Raji (cell line): ENCODE results near the gene SPTBN1.

Experiments
- POLR2A ChIP-seq: IDR thresholded peaks from 2 replicates; pipeline ENCODE4 v1.6.1; 2011; ENCODE audit warnings: low read depth, low read length, control low read depth; ENCODE audit not compliant: insufficient read depth

SPTBN1 gene

GRCh38 chr2:54618646-54619565, 162.8 kb downstream of the SPTBN1 start:
- no peak for TF ChIP-seq POLR2A

GRCh38 chr2:54619660-54620231, 163.6 kb downstream of the SPTBN1 start:
- no peak for TF ChIP-seq POLR2A

DNA sequence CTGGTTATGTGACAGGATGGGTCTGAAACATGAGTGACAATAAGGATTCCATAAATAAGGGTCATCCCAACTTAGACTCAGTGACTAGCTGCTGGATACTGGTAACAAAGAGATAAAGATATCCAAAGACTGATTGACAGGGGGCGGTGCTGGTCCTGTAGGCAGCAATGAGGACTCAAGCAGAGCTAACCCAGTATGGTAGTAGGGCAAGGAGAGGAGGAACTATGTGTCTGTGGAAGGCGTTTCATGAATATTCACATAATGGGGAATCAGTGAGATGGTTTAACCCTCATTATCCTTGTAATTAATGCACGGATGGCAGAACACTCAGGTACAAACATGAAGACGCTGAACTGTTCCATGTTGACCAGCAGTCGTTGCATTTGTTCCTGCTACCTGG, 164.8 kb downstream of the SPTBN1 start:
- TF ChIP-seq POLR2A, result no peak

GRCh38 chr2:54624591-54625071, 168.5 kb downstream of the SPTBN1 start:
- no peak for TF ChIP-seq POLR2A

- no peak for TF ChIP-seq POLR2A
Measured at GRCh38 chr2:54626131-54626530, 170.0 kb downstream of the SPTBN1 start.

GRCh38 chr2:54626884-54627283, 170.8 kb downstream of the SPTBN1 start:
- no peak for TF ChIP-seq POLR2A

- no peak for TF ChIP-seq POLR2A
Measured at GRCh38 chr2:54627973-54628372, 171.8 kb downstream of the SPTBN1 start.

DNA sequence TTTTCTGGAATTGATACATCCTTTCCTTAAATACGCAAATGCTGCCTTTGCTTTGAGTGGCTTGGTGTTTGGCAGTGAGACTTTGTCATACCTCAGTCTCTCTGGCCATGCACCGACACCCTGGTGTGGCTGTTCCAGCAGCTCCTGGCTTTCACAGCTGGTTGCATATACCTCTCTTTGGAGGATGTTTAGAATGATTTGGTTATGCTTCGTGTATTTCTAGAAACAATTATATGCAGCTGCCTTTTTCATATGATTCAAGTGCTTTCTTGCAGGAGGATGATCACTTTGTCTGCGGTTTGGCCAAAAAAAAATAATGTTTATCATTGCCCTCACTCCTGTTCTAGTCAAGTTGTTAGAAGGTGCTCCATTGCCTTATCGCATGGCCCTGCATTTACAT, 172.3 kb downstream of the SPTBN1 start:
- TF ChIP-seq POLR2A, result no peak

DNA sequence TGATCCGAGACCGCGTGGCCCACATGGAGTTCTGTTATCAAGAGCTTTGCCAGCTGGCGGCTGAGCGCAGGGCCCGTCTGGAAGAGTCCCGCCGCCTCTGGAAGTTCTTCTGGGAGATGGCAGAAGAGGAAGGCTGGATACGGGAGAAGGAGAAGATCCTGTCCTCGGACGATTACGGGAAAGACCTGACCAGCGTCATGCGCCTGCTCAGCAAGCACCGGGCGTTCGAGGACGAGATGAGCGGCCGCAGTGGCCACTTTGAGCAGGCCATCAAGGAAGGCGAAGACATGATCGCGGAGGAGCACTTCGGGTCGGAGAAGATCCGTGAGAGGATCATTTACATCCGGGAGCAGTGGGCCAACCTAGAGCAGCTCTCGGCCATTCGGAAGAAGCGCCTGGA, 172.8 kb downstream of the SPTBN1 start:
- TF ChIP-seq POLR2A, result no peak

DNA sequence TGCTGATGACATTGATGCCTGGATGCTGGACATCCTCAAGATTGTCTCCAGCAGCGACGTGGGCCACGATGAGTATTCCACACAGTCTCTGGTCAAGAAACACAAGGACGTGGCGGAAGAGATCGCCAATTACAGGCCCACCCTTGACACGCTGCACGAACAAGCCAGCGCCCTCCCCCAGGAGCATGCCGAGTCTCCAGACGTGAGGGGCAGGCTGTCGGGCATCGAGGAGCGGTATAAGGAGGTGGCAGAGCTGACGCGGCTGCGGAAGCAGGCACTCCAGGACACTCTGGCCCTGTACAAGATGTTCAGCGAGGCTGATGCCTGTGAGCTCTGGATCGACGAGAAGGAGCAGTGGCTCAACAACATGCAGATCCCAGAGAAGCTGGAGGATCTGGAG, 173.3 kb downstream of the SPTBN1 start:
- TF ChIP-seq POLR2A, result no peak

DNA sequence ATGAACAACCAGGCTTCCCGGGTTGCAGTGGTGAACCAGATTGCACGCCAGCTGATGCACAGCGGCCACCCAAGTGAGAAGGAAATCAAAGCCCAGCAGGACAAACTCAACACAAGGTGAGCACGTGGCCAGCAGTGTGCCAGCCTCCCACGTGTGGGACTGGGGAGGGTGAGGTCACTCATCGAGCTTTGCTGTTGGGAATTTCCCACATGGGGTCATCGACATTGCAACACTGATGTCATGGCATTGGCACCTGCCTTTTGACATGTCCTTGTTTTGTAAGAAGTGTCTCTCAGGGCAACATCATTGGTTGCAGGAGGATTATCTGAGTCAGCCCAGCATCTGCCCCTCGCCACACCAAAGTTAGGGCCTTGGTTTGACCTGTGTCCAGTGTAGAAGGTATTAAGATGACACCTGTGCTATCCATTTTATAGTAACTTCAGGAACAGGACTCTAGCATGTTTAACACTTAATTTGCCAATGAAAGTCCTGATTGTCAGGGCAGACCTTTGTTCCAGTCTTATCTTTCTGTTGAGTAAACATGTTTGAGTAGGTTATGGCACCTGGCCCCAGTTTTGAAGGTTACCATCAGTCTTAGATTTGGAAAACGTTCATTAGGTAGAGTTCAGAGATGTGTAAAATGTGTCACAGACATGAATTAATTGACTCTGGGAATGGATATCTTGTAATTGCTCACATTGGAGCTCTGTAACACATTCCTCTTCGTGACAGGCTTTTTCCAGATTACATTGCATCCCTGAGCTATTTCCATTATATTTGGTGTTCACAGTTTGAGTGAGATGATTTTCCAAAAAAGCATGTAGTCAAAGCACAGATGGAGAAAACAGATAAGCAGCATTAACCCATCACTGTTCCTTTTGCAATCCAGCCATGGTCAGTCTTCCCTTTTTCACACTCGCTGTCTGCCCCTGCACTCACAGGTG, 174.1 kb downstream of the SPTBN1 start:
- TF ChIP-seq POLR2A, result no peak

DNA sequence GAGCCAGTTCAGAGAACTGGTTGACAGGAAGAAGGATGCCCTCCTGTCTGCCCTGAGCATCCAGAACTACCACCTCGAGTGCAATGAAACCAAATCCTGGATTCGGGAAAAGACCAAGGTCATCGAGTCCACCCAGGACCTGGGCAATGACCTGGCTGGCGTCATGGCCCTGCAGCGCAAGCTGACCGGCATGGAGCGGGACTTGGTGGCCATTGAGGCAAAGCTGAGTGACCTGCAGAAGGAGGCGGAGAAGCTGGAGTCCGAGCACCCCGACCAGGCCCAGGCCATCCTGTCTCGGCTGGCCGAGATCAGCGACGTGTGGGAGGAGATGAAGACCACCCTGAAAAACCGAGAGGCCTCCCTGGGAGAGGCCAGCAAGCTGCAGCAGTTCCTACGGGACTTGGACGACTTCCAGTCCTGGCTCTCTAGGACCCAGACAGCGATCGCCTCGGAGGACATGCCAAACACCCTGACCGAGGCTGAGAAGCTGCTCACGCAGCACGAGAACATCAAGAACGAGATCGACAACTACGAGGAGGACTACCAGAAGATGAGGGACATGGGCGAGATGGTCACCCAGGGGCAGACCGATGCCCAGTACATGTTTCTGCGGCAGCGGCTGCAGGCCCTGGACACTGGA, 174.9 kb downstream of the SPTBN1 start:
- no peak for TF ChIP-seq POLR2A

GRCh38 chr2:54631755-54632154, 175.6 kb downstream of the SPTBN1 start:
- no peak for TF ChIP-seq POLR2A

- TF ChIP-seq POLR2A, result no peak
Measured at GRCh38 chr2:54632733-54633692, 176.9 kb downstream of the SPTBN1 start.

DNA sequence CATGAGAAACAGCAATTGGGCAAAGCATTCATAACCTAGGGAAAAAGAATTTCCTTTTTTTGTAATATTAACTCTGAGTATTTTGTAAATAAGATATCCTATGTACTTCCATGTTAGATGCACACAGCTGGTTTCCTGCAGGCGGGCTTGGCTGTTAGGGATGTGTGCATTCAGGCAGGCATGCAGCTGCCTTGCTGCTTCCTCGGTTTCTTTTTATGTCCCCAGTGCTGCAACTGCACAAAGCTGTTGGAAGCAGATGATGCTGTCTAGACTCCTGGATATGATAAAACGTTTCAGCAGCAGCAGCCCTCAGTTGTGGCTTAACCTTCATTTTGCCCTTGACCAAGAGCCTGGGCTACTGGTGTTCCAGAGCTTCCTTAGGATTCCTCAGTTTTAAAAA, 177.9 kb downstream of the SPTBN1 start:
- TF ChIP-seq POLR2A, result no peak
